Adrenal gland (tissue), 5 donors: ENCODE measurements around the gene HS2ST1.

Source experiments
- CTCF ChIP-seq, 6 experiments: fragments of 450-650 bp in 4 of 6; fragments of 200-600 bp in 2 of 6; sonication (generic) in 1 of 6; IDR thresholded peaks; 1 replicate in 5 of 6; 2 replicates in 1 of 6; pipeline versions ENCODE4 v1.5.1 to v1.8.0; 2016 to 2021; ENCODE audit warnings: antibody characterized with exemption in 6 of 6, mild to moderate bottlenecking in 2 of 6, moderate library complexity in 1 of 6
- POLR2A ChIP-seq, 2 donors: fragments of 450-650 bp; IDR thresholded peaks; one replicate each; pipeline ENCODE4 v1.6.1; 2017; ENCODE audit warnings: antibody characterized with exemption in 2 of 2, mild to moderate bottlenecking in 2 of 2, moderate library complexity in 1 of 2
- donor health status: DM: no; HTN: no; CAD: no.

- no peak for TF ChIP-seq CTCF (IDR thresholded peaks at IDR 0.05)
- no peak for TF ChIP-seq POLR2A (IDR thresholded peaks at IDR 0.05)
Measured at GRCh38 chr1:87119541-87120140, 205.2 kb downstream of the HS2ST1 start.
